HepG2 (cell line): ENCODE data around the gene NFKBIL1. TPM values are rescaled to one million over a fixed set of nuclear protein-coding genes. Genes with fewer than 3 reads are reported as not detected.
"Not testable (repeated sequence)": the region's sequence is repeated elsewhere in the genome, so short reads cannot be mapped to it uniquely, and the experiment has no call there.

ENCODE experiments used
- ATAC-seq: fragments of 200-7000 bp; cut with Tn5 transposase; 3 replicates; pipeline ENCODE4 v1.9.1; 2020; ENCODE audit warnings: mild to moderate bottlenecking, moderate library complexity
- BruUV-seq: library from RNA; stranded (reverse); fragments of 400-500 nt; replicated peaks from 2 replicates; lab custom pipeline; 2021; lab: Mats Ljungman, UMichigan
- CTCF ChIA-PET: fragments of 300-600 bp; formaldehyde crosslinking; extraction: SDS; loops from one replicate; lab custom pipeline; 2021; ENCODE audit warnings: low total read pairs, inconsistent platforms, low intra/inter-chr PET ratio; lab: Yijun Ruan, JAX
- POLR2A ChIA-PET: fragments of 350-600 bp; sonication (Branson Sonifier 250); formaldehyde crosslinking; loops from one replicate; lab custom pipeline; 2020; ENCODE audit warnings: antibody characterized with exemption, inconsistent platforms; lab: Yijun Ruan, JAX
- DNase-seq: peaks from one replicate; pipeline ENCODE4 v3.0.0-alpha.2; 2015; ENCODE audit warnings: low spot score
- FAIRE-seq: peaks from 3 replicates; lab custom pipeline; 2011; peaks lifted over from hg19 to GRCh38; lab: Jason Lieb, UNC
- H2AFZ ChIP-seq: one replicate; pipeline ENCODE4 v1.6.1; 2011; ENCODE audit warnings: low read length, inconsistent platforms
- H3K27ac ChIP-seq: fragments of 300-600 bp; 3 replicates; pipeline ENCODE4 v1.8.0; 2011; ENCODE audit warnings: mixed run types, mild to moderate bottlenecking, mixed read lengths, low read length, inconsistent platforms; ENCODE audit not compliant: insufficient read depth; ENCODE audit errors: extremely low read length
- H3K27me3 ChIP-seq, 2 experiments: fragments of 200-600 bp in 1 of 2; 2 replicates in 1 of 2; 3 replicates in 1 of 2; pipeline versions ENCODE4 v1.6.0 to v1.8.0; 2011; ENCODE audit warnings: low read length in 2 of 2, mild to moderate bottlenecking in 2 of 2, moderate library complexity in 2 of 2, inconsistent platforms in 1 of 2; ENCODE audit not compliant: insufficient read depth in 2 of 2, control insufficient read depth in 1 of 2
- H3K36me3 ChIP-seq, 2 experiments: fragments of 200-600 bp in 1 of 2; replicated peaks in 1 of 2; 2 replicates in 1 of 2; 3 replicates in 1 of 2; pipeline versions ENCODE4 v1.5.1 to v1.8.0; 2011; ENCODE audit warnings: low read length in 2 of 2, inconsistent platforms in 1 of 2; ENCODE audit not compliant: insufficient read depth in 2 of 2, control insufficient read depth in 1 of 2
- H3K4me1 ChIP-seq: 2 replicates; pipeline ENCODE4 v1.5.1; 2012; ENCODE audit warnings: low read length, inconsistent platforms; ENCODE audit not compliant: insufficient read depth
- H3K4me2 ChIP-seq: 2 replicates; pipeline ENCODE4 v1.6.0; 2011; ENCODE audit warnings: low read depth, low read length, inconsistent platforms
- H3K4me3 ChIP-seq, 3 experiments: fragments of 200-600 bp in 1 of 3; sonication (generic), shearing (Covaris generic) in 1 of 3; replicated peaks in 1 of 3; 2 replicates each; pipeline ENCODE4 v1.5.1; 2011 to 2016; ENCODE audit warnings: low read length in 3 of 3, inconsistent platforms in 2 of 3, low read depth in 2 of 3, mild to moderate bottlenecking in 2 of 3, control low read depth in 1 of 3, mixed read lengths in 1 of 3; ENCODE audit not compliant: insufficient read depth in 1 of 3
- H3K79me2 ChIP-seq: one replicate; pipeline ENCODE4 v1.6.1; 2011; ENCODE audit warnings: low read length, inconsistent platforms; ENCODE audit not compliant: insufficient read depth
- H3K9ac ChIP-seq: 2 replicates; pipeline ENCODE4 v1.6.0; 2011; ENCODE audit warnings: mild to moderate bottlenecking, low read depth, low read length, inconsistent platforms; ENCODE audit not compliant: insufficient read depth
- H3K9me3 ChIP-seq: 2 replicates; pipeline ENCODE4 v1.5.1; 2012; ENCODE audit warnings: mild to moderate bottlenecking, low read length
- H4K20me1 ChIP-seq: 2 replicates; pipeline ENCODE4 v1.6.0; 2011; ENCODE audit warnings: inconsistent platforms, mild to moderate bottlenecking, low read length, moderate library complexity; ENCODE audit not compliant: insufficient read depth
- BCLAF1 ChIP-seq: fragments of 450-650 bp; IDR thresholded peaks from 2 replicates; pipeline ENCODE4 v1.6.1; 2017; ENCODE audit warnings: mild to moderate bottlenecking
- CSRNP2 ChIP-seq: sonication (generic); formaldehyde crosslinking; conservative IDR thresholded peaks from 2 replicates; pipeline ENCODE4 v1.8.0; 2022; ENCODE audit warnings: low read depth, missing genetic modification reagents
- ETS1 ChIP-seq: sonication (generic); formaldehyde crosslinking; IDR thresholded peaks from 2 replicates; pipeline ENCODE4 v1.4.0; 2020; ENCODE audit warnings: missing genetic modification reagents
- FOXP1 ChIP-seq, 2 experiments: fragments of 450-650 bp in 1 of 2; IDR thresholded peaks; 2 replicates each; pipeline ENCODE4 v1.6.1; 2017 to 2018; ENCODE audit warnings: antibody characterized with exemption in 1 of 2
- KLF6 ChIP-seq: IDR thresholded peaks from 2 replicates; pipeline ENCODE4 v1.8.0; 2016; ENCODE audit warnings: missing biosample characterization, missing genetic modification reagents
- KLF9 ChIP-seq: IDR thresholded peaks from 2 replicates; pipeline ENCODE4 v1.6.1; 2016; ENCODE audit warnings: low read depth
- MTF2 ChIP-seq: sonication (generic); formaldehyde crosslinking; IDR thresholded peaks from 2 replicates; pipeline ENCODE4 v1.5.0; 2020; ENCODE audit warnings: missing genetic modification reagents, borderline replicate concordance
- NR1H2 ChIP-seq: sonication (generic); formaldehyde crosslinking; IDR thresholded peaks from 2 replicates; pipeline ENCODE4 v1.8.1; 2022; ENCODE audit warnings: low read depth, missing genetic modification reagents, borderline replicate concordance
- ZNF121 ChIP-seq: sonication (generic); formaldehyde crosslinking; IDR thresholded peaks from 2 replicates; pipeline ENCODE4 v1.5.0; 2020; ENCODE audit warnings: mild to moderate bottlenecking, missing genetic modification reagents
- ZNF264 ChIP-seq: sonication (generic); formaldehyde crosslinking; IDR thresholded peaks from 2 replicates; pipeline ENCODE4 v1.4.0; 2020; ENCODE audit warnings: missing genetic modification reagents
- ZNF335 ChIP-seq: sonication (generic); formaldehyde crosslinking; IDR thresholded peaks from 2 replicates; pipeline ENCODE4 v1.4.0; 2020; ENCODE audit warnings: missing genetic modification reagents
- ZNF546 ChIP-seq: sonication (generic); formaldehyde crosslinking; conservative IDR thresholded peaks from 2 replicates; pipeline ENCODE4 v1.8.1; 2023; ENCODE audit warnings: mild to moderate bottlenecking, missing genetic modification reagents
- ZSCAN20 ChIP-seq: sonication (generic); formaldehyde crosslinking; IDR thresholded peaks from 2 replicates; pipeline ENCODE4 v1.4.0; 2020; ENCODE audit warnings: missing genetic modification reagents, mild to moderate bottlenecking, borderline replicate concordance
- WGBS: methylation state at CpG from one replicate; pipeline ENCODE4 v1.1.6; 2017; ENCODE audit warnings: low lambda C conversion rate; 5-methylcytosine and 5-hydroxymethylcytosine counted together
- in situ Hi-C: cut with HindIII; loops from 2 replicates; pipeline ENCODE4 v1.10.0; 2017; ENCODE audit warnings: low pct_unique_long_range_greater_than_20kb; ENCODE audit not compliant: extremely low pct_ligation_motif_present
- intact Hi-C: fragments of 100-400 bp; cut with micrococcal nuclease; formaldehyde crosslinking; loops from one replicate; pipeline ENCODE4 v1.10.0; 2022; ENCODE audit not compliant: unreplicated experiment
- polyA plus RNA-seq, 8 experiments: library from polyadenylated mRNA; depleted of rRNA in 3 of 8; stranded (reverse) in 7 of 8; unstranded in 1 of 8; fragments of >200 nt; fragmentation: Illumina TruSeq in 4 of 8; extraction: Trizol in 4 of 8; gene quantifications; 2 replicates each; pipeline versions ENCODE4 v1.2.1 to v1.2.3, GENCODE V29; 2011 to 2016; ENCODE audit warnings: low read depth in 4 of 8, missing spikeins in 1 of 8, mixed read lengths in 1 of 8; ENCODE audit not compliant: insufficient read depth in 1 of 8
- total RNA-seq, 5 experiments: library from RNA; depleted of rRNA; stranded (reverse); fragments of >200 nt; fragmentation: Illumina TruSeq; extraction: Trizol; gene quantifications; 2 replicates each; pipeline ENCODE4 v1.2.3, GENCODE V29; 2016; ENCODE audit warnings: low read depth in 1 of 5

NFKBIL1 gene
- total and polyA plus RNA-seq, 2 of the 13 experiments (the other 11 are each of a cell fraction or from before 2014, with no cell fraction given) = 9.7 to 19.5 TPM

GRCh38 chr6:31590691-31591090, 43.3 kb downstream of the NFKBIL1 start:
- H3K4me3 ChIP-seq, POLR2A ChIA-PET, H3K4me2 ChIP-seq, H3K4me1 ChIP-seq, H2AFZ ChIP-seq, H3K9ac ChIP-seq, H3K9me3 ChIP-seq, H4K20me1 ChIP-seq, H3K27ac ChIP-seq, ATAC-seq, CTCF ChIA-PET, BruUV-seq, in situ Hi-C loops, DNase-seq, H3K79me2 ChIP-seq, FAIRE-seq, H3K36me3 ChIP-seq: not testable (repeated sequence)
- intact Hi-C loops = loop anchor here (5.0 kb wide), 1 partner anchor 273 kb away; no protein-coding TSS in a partner anchor
- peaks cover 7 to 36% of the 10 kb centered on the region in 2 experiments; a peak in 4 of 5 replicates for H3K27me3 ChIP-seq
- TF ChIP-seq ZNF121 = peak; percentile 47; the same call in 1 of the 2 replicates
- whole genome bisulfite sequencing = 45% methylated on average over 5 of the region's 5 CpGs

- Histone ChIP-seq H3K36me3 (no peaks in the 10 kb centered on the region), H3K9ac (no peak overlapping the region), H3K4me1 (no peaks in the 10 kb centered on the region), H3K4me3 (no peak overlapping the region), H4K20me1 (no peaks in the 10 kb centered on the region), H3K27me3 (peaks cover 7 to 22% of the 10 kb centered on the region in 2 experiments; a peak in 4 of 5 replicates), H3K27ac (no peak overlapping the region), H3K79me2 (no peaks in the 10 kb centered on the region), H3K9me3 (no peaks in the 10 kb centered on the region), H2AFZ (no peak overlapping the region), H3K4me2 (no peak overlapping the region)
- ATAC-seq (no peak), FAIRE-seq (no peak), DNase-seq (no peak)
- POLR2A ChIA-PET = interaction anchor here (1.4 kb wide), 1 partner anchor 50 kb away, joined by 3 read pairs; no protein-coding TSS in a partner anchor
- in situ Hi-C loops (no loop called here), intact Hi-C loops (loop anchor here (5.0 kb wide), 1 partner anchor 275 kb away; no protein-coding TSS in a partner anchor)
- no TSS peak for BruUV-seq
- 64% methylated on average over 7 of the region's 7 CpGs for WGBS
- CTCF ChIA-PET = no interaction called here
- TF ChIP-seq ZSCAN20 (no peak), ZNF264 (CRISPR knock-in tag) (no peak), MTF2 (CRISPR knock-in tag) (no peak), ETS1 (no peak), NR1H2 (CRISPR knock-in tag) (no peak), KLF9 (no peak), BCLAF1 (no peak), ZNF335 (no peak), FOXP1 (IDR thresholded peaks at IDR 0.05) (no peak), FOXP1 (CRISPR knock-in tag; IDR thresholded peaks at IDR 0.05) (no peak), ZNF546 (CRISPR knock-in tag) (no peak), KLF6 (CRISPR knock-in tag) (no peak), CSRNP2 (no peak)
Measured at GRCh38 chr6:31592396-31592771, 45.0 kb downstream of the NFKBIL1 start.
